ENCODE data around the gene CTF1. TPM values are rescaled to one million over a fixed set of nuclear protein-coding genes. Genes with fewer than 3 reads are reported as not detected.
A peak's percentile ranks its signal among the peaks of the same experiment; 100 is the strongest.

The CTF1 gene
- total RNA-seq, 1 donor from 2014 or later, result 2.1 TPM

GRCh38 chr16:30910427-30911029 lies 14.1 kb downstream of the CTF1 start:
- no peak for DNase-seq

- DNase-seq, result no peak
Measured at GRCh38 chr16:30912794-30913412, 16.5 kb downstream of the CTF1 start.

DNA sequence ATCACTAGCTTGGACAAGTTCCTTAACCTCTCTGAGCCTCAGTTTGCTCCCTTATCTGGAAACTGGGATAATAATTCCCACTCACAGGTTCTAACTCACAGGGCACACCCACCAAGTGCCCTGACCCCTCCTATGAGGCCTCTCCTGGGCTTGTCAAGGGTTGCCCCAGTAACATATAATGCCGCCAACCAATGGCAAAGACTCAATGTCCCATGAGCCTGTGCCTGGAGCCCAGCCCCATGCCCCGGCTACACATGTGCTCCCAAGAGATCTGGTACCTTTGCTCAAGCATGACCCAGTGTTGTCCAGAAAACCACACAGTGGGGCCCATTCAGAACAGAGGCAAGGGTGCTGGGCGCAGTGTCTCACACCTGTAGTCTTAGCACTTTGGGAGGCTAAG lies 18.4 kb downstream of the CTF1 start:
- no peak for DNase-seq

- no peak for DNase-seq
Measured at GRCh38 chr16:30918614-30919013, 22.2 kb downstream of the CTF1 start.

GRCh38 chr16:30920891-30921290 lies 24.5 kb downstream of the CTF1 start:
- DNase-seq, result no peak

GRCh38 chr16:30921459-30921747 lies 25.0 kb downstream of the CTF1 start:
- no peak for DNase-seq

- peak; percentile 98 for DNase-seq
Measured at GRCh38 chr16:30921748-30922419, 25.5 kb downstream of the CTF1 start.

DNA sequence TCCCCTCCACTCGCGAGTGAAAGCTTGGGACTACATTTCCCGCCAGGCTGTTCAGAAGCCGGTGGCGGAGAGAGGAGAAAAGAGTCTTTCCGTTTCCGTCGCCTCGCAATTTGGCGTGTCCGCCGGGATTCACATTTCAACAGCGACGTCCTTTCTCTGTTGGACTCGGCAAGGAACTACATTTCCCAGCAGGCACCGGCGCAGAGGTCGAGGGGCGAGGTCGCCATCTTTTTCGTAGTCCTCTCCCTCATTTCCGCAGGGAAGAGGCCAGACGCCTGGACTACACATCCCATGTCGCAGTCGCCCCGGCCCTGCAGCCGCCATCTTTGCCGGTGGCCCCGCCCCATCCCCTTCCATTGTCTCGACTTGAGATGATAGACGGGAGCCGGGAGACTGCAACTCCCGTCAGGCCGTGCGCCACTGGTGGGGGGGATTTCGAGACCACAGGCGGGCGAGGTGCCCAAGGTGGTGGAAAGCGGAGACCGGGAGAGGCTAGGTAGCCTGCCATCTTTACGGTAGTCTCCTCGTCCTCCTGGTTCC lies 26.1 kb downstream of the CTF1 start:
- peak; percentile 100 for DNase-seq

- DNase-seq, result peak; percentile 100
Measured at GRCh38 chr16:30922960-30923535, 26.6 kb downstream of the CTF1 start.

- no peak for DNase-seq
Measured at GRCh38 chr16:30923554-30924075, 27.2 kb downstream of the CTF1 start, which contains the start of gene FBXL19. Gene FBXL19, plus strand, starts transcription at chr16:30923572. Its CDS starts 2,183 bp downstream, at chr16:30925755.

DNA sequence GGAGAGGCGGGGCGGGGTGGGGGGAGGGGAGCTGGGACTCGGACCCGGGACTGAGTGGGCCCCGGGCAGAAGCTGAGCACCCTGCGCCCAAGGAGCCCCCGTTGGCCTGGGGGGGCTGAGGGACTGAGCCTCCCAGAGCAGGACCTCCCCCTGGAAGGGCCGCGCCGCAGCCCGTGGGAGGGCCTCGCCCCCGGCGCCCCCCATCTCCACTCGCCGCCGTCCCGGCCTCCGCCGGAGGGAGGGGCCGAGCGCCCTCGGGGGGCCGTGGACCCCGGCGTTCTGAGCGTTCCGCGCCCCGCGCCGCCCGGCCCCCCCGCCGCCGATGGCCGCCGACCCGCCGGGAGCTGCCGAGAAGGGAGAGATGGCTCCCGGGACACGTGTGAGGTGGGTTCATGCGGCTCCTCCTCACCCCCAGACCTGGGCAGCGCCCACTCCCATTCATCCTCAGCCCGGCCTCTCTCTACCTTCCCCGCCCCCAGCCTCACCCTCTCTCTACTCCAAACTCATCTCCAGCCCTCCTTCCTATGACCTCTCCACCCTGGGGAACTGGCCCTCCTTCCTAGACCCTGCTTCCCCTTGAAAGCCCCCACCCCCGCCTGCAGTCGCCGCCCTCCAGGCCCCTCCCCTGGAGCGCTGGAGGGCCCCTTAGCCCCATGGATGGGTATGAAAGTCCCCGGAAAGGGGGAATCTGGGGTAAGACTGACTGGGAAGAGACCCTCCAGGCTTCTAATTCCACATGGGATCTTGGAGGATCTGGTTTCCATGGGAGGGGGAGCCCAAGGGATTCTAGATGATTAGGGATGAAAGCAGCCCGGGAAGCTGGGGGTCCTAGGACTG lies 27.9 kb downstream of the CTF1 start:
- DNase-seq, result no peak

- DNase-seq, result no peak
Measured at GRCh38 chr16:30924913-30925631, 28.7 kb downstream of the CTF1 start.

- no peak for DNase-seq
Measured at GRCh38 chr16:30925632-30925987, 29.2 kb downstream of the CTF1 start.

GRCh38 chr16:30925995-30926811 lies 29.8 kb downstream of the CTF1 start:
- DNase-seq, result no peak

DNA sequence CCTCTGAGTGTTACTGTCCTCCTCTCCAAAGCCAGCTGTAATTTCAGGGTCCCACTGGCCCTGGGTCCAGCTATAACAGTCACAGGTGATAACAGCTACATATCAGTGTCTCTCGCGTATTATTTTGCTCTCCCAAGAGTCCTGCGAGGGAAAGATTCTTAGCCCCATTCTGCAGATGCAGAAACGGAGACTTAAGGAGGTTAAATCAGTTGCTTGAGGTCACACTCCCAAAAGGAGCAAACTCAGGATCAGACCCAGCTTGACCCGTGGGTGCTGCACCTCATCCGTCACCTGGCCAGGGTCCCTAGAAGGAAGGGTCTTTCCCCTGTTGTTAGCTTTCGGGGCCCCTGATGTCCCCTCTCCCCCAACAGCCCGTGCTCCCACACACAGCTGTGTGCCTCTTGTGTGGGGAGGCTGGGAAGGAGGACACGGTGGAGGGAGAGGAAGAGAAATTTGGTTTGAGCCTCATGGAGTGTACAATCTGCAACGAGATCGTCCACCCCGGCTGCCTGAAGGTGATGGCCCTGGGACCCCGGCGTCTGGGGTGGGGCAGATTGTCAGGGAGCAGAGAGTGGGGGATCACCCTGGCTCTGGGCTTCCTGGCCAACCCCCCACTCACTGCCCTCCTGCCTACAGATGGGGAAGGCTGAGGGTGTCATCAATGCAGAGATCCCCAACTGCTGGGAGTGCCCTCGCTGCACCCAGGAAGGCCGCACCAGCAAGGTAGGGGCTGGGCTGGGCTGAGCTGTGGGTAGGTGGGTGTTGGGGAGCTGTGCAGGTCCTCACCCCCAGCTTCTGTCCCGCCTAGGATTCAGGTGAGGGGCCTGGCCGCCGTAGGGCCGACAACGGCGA lies 30.7 kb downstream of the CTF1 start:
- no peak for DNase-seq

DNA sequence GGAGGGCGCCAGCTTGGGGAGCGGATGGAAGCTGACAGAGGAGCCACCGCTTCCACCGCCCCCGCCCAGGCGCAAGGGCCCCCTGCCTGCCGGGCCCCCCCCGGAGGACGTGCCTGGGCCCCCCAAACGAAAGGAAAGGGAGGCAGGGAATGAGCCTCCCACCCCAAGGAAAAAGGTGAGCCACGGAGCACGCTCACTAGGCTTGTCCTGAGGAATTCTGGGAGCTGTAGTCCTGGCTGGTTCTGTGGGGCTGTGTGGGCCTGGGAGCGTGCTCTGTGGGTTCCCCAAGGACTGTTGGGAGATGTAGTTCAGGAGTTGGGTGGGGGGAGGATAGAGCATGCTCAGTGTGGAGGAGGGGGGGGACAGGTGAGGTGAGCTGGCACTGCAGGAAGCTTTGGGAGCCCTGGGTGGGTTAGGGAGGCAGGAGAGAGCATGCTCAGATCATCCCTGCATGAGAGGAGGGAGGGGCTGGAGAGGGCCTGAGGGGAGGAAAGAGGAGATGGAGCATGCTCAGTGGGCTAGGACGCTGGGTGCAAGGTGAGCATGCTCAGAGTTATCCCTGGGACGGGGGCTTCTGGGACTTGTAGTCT lies 31.5 kb downstream of the CTF1 start:
- peak; percentile 89 for DNase-seq

GRCh38 chr16:30928390-30928789 lies 32.0 kb downstream of the CTF1 start:
- no peak for DNase-seq

- no peak for DNase-seq
Measured at GRCh38 chr16:30929167-30929566, 32.8 kb downstream of the CTF1 start.

GRCh38 chr16:30930160-30930571 lies 33.8 kb downstream of the CTF1 start:
- no peak for DNase-seq
